A549 (cell line): ENCODE data around the gene FAM3B. TPM values are rescaled to one million over a fixed set of nuclear protein-coding genes. Genes with fewer than 3 reads are reported as not detected.

Experiments used
- ATAC-seq, 2 experiments: fragments of 200-7000 bp in 1 of 2; fragments of >200 bp in 1 of 2; cut with Nextera tagmentation in 1 of 2; cut with Tn5 transposase in 1 of 2; 3 replicates each; pipeline versions ENCODE4 v1.8.0 to v1.9.1; 2018 to 2020; ENCODE audit warnings: mild to moderate bottlenecking in 1 of 2, moderate library complexity in 1 of 2
- CTCF ChIA-PET: fragments of 300-600 bp; sonication (Branson Sonifier 250); formaldehyde crosslinking; extraction: SDS; loops from one replicate; lab custom pipeline; 2021; ENCODE audit warnings: antibody characterized with exemption, inconsistent platforms; lab: Yijun Ruan, JAX
- POLR2A ChIA-PET: fragments of 350-600 bp; formaldehyde crosslinking; extraction: SDS; loops from one replicate; lab custom pipeline; 2021; ENCODE audit warnings: antibody characterized with exemption, inconsistent platforms; lab: Yijun Ruan, JAX
- DNase-seq, 2 experiments: peaks; one replicate each; pipeline versions ENCODE4 v3.0.0 to v3.0.0-alpha.2; 2011 to 2016; ENCODE audit warnings: low read depth in 1 of 2, low spot score in 1 of 2
- FAIRE-seq: peaks from 2 replicates; lab custom pipeline; 2011; peaks lifted over from hg19 to GRCh38; lab: Jason Lieb, UNC
- H3K27ac ChIP-seq, 2 experiments: fragments of >200 bp; sonication (Bioruptor Twin); formaldehyde crosslinking; 3 replicates each; pipeline ENCODE4 v1.5.1; 2016 to 2017
- H3K4me1 ChIP-seq: fragments of >200 bp; sonication (Bioruptor Twin); formaldehyde crosslinking; 3 replicates; pipeline ENCODE4 v1.6.1; 2016
- H3K4me2 ChIP-seq: fragments of >200 bp; sonication (Bioruptor Twin); formaldehyde crosslinking; 3 replicates; pipeline ENCODE4 v1.6.1; 2016
- H3K4me3 ChIP-seq: fragments of >200 bp; sonication (Bioruptor Twin); formaldehyde crosslinking; 3 replicates; pipeline ENCODE4 v1.5.1; 2016
- H3K9me3 ChIP-seq: fragments of >200 bp; sonication (Bioruptor Twin); formaldehyde crosslinking; 3 replicates; pipeline ENCODE4 v1.6.1; 2016
- CBX8 ChIP-seq: fragments of 200-600 bp; sonication (generic); IDR thresholded peaks from 2 replicates; pipeline ENCODE4 v1.6.1; 2016
- CEBPB ChIP-seq, 2 experiments: fragments of >200 bp in 1 of 2; sonication (Bioruptor Twin) in 1 of 2; formaldehyde crosslinking in 1 of 2; IDR thresholded peaks; 2 replicates each; pipeline ENCODE4 v1.6.1; 2012 to 2016
- EHF ChIP-seq: fragments of 250-450 bp; sonication (Bioruptor Pico); IDR thresholded peaks from 2 replicates; pipeline ENCODE4 v1.5.0; 2020; ENCODE audit warnings: mild to moderate bottlenecking
- EHMT2 ChIP-seq: fragments of 200-600 bp; sonication (generic); IDR thresholded peaks from 2 replicates; pipeline ENCODE4 v1.6.1; 2016; ENCODE audit warnings: antibody characterized with exemption, low read depth, mild to moderate bottlenecking, moderate library complexity
- FOSB ChIP-seq: fragments of 250-450 bp; sonication (Bioruptor Pico); IDR thresholded peaks from 2 replicates; pipeline ENCODE4 v1.5.0; 2020; ENCODE audit warnings: mild to moderate bottlenecking, moderate library complexity
- FOSL2 ChIP-seq, 2 experiments: fragments of 450-650 bp in 1 of 2; fragments of >200 bp in 1 of 2; sonication (Bioruptor Twin) in 1 of 2; formaldehyde crosslinking; IDR thresholded peaks; 2 replicates each; pipeline versions ENCODE4 v1.5.0 to v1.6.1; 2016 to 2020; ENCODE audit warnings: mild to moderate bottlenecking in 1 of 2, moderate library complexity in 1 of 2
- HDAC2 ChIP-seq: fragments of 200-600 bp; sonication (generic); IDR thresholded peaks from 2 replicates; pipeline ENCODE4 v1.6.1; 2016
- HEYL ChIP-seq: fragments of 250-450 bp; sonication (Bioruptor Pico); IDR thresholded peaks from 2 replicates; pipeline ENCODE4 v1.8.0; 2021; ENCODE audit warnings: mild to moderate bottlenecking, moderate library complexity
- HOXA7 ChIP-seq: fragments of 250-450 bp; sonication (Bioruptor Pico); IDR thresholded peaks from 2 replicates; pipeline ENCODE4 v1.5.0; 2020; ENCODE audit warnings: mild to moderate bottlenecking, moderate library complexity
- HOXB13 ChIP-seq: fragments of 250-450 bp; sonication (Bioruptor Pico); IDR thresholded peaks from 2 replicates; pipeline ENCODE4 v1.5.0; 2020; ENCODE audit warnings: low read depth, mild to moderate bottlenecking, moderate library complexity
- KDM5A ChIP-seq: fragments of 200-600 bp; sonication (generic); IDR thresholded peaks from 2 replicates; pipeline ENCODE4 v1.6.1; 2016; ENCODE audit warnings: antibody characterized with exemption, mild to moderate bottlenecking
- MYC ChIP-seq: IDR thresholded peaks from 2 replicates; pipeline ENCODE4 v1.6.1; 2012; ENCODE audit warnings: mild to moderate bottlenecking, inconsistent platforms, low read length, improper control_type of control experiment, borderline replicate concordance
- PHF8 ChIP-seq: fragments of 200-600 bp; sonication (generic); IDR thresholded peaks from 2 replicates; pipeline ENCODE4 v1.6.1; 2016; ENCODE audit warnings: low read depth, mild to moderate bottlenecking, antibody characterized with exemption, moderate library complexity, borderline replicate concordance
- POLR2A ChIP-seq: IDR thresholded peaks from 2 replicates; pipeline ENCODE4 v1.6.1; 2012; ENCODE audit warnings: mild to moderate bottlenecking, low read length
- RAD21 ChIP-seq, 2 experiments: fragments of >200 bp in 1 of 2; sonication (Bioruptor Twin) in 1 of 2; formaldehyde crosslinking in 1 of 2; IDR thresholded peaks in 1 of 2; conservative IDR thresholded peaks in 1 of 2; 2 replicates in 1 of 2; 3 replicates in 1 of 2; pipeline ENCODE4 v1.6.1; 2012 to 2018; ENCODE audit warnings: inconsistent platforms in 1 of 2
- TFCP2L1 ChIP-seq: fragments of 250-450 bp; sonication (Bioruptor Pico); IDR thresholded peaks from 2 replicates; pipeline ENCODE4 v1.5.0; 2021; ENCODE audit warnings: mild to moderate bottlenecking
- ZFP36 ChIP-seq: fragments of 450-650 bp; IDR thresholded peaks from 2 replicates; pipeline ENCODE4 v1.6.1; 2014; ENCODE audit warnings: borderline replicate concordance; ENCODE audit not compliant: partially characterized antibody
- WGBS: methylation state at CpG from one replicate; pipeline ENCODE4 v1.1.6; 2017; ENCODE audit errors: missing lambda C conversion rate; 5-methylcytosine and 5-hydroxymethylcytosine counted together
- polyA plus RNA-seq, 4 experiments: library from polyadenylated mRNA; depleted of rRNA in 3 of 4; stranded (reverse); fragments of >200 nt; fragmentation: RNase III in 1 of 4; extraction: RNeasy Plus Mini Kit Qiagen cat#74134 plus additional on column Dnase treatment in 1 of 4; gene quantifications; 2 replicates in 3 of 4; 3 replicates in 1 of 4; pipeline ENCODE4 v1.2.3, GENCODE V29; 2011 to 2017
- TF ChIP-seq, protein P1 (sequence below): fragments of 450-650 bp; IDR thresholded peaks from 2 replicates; pipeline ENCODE4 v1.6.1; 2014; ENCODE audit warnings: antibody characterized with exemption
- TF ChIP-seq, protein P2 (sequence below): IDR thresholded peaks from 2 replicates; pipeline ENCODE4 v1.6.1; 2012
- TF ChIP-seq, protein P3 (sequence below): fragments of 200-600 bp; sonication (generic); IDR thresholded peaks from 2 replicates; pipeline ENCODE4 v1.6.1; 2016; ENCODE audit warnings: antibody characterized with exemption, mild to moderate bottlenecking, moderate library complexity

FAM3B gene
- polyA plus RNA-seq, 2 of the 4 experiments (the other 2 are of a cell fraction), result not detected

DNA sequence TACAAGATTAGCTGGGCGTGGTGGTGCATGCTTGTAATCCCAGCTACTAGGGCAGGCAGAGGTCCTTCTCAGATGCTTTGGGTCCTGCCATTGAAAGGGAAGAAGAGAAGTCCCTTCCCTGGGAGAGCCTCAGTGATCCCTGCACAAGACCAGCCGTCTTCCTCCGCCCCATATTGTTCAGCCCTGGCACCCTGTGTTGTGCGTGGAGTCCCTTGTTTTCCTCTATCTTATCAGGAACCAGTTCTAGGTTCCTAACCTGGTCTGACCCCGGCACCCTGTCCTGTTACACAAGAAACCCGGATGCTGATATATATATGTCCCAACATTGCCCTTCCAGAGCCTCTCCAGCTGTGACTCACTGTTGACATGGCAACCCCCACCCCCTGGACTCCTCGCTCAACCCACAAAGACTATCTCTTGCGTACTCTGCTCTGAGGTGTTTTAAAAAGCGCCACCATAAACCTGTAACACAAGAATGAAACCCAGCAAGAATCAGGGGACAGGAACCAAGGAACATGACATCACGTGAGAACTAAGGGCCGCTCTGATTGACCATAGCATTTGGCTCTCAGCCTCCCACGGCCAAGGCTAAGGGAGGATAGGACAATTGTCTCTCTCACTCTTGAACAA lies 50.0 kb downstream of the FAM3B start:
- no peaks in the 10 kb centered on the region for H3K9me3 ChIP-seq
- FAIRE-seq, result no peak
- H3K4me1 ChIP-seq, result peaks cover 12% of the 10 kb centered on the region; the same call in 2 of the 3 replicates
- H3K4me2 ChIP-seq, result peak overlapping the region; percentile 73
- peak; percentile 65 to 74 for DNase-seq
- no peak overlapping the region for H3K4me3 ChIP-seq
- WGBS, result 34% methylated on average over 11 of the region's 12 CpGs
- TF ChIP-seq KDM5A (no peak), HEYL (CRISPR knock-in tag) (no peak), CEBPB (IDR thresholded peaks at IDR 0.05) (peak in 1 of 2 experiments; percentile 41; a peak in 1 of 4 replicates), FOSL2 (IDR thresholded peaks at IDR 0.05) (0 out of 2 replicates have a peak, but pooled peaks have one; percentile 24), FOSL2 (CRISPR knock-in tag; IDR thresholded peaks at IDR 0.05) (peak; percentile 53), TFCP2L1 (CRISPR knock-in tag) (no peak), EHMT2 (no peak), ZFP36 (no peak)
- TF ChIP-seq, protein P1, sequence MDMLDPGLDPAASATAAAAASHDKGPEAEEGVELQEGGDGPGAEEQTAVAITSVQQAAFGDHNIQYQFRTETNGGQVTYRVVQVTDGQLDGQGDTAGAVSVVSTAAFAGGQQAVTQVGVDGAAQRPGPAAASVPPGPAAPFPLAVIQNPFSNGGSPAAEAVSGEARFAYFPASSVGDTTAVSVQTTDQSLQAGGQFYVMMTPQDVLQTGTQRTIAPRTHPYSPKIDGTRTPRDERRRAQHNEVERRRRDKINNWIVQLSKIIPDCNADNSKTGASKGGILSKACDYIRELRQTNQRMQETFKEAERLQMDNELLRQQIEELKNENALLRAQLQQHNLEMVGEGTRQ, result no peak
- TF ChIP-seq, protein P2, sequence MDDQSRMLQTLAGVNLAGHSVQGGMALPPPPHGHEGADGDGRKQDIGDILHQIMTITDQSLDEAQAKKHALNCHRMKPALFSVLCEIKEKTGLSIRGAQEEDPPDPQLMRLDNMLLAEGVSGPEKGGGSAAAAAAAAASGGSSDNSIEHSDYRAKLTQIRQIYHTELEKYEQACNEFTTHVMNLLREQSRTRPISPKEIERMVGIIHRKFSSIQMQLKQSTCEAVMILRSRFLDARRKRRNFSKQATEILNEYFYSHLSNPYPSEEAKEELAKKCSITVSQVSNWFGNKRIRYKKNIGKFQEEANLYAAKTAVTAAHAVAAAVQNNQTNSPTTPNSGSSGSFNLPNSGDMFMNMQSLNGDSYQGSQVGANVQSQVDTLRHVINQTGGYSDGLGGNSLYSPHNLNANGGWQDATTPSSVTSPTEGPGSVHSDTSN, result no peak
- CTCF ChIA-PET, result interaction anchor here (0.5 kb wide), 1 partner anchor 283 kb away, joined by 4 read pairs; no protein-coding TSS in a partner anchor
- ATAC-seq, result peak; percentile 92 to 96
- POLR2A ChIA-PET, result no interaction called here
- H3K27ac ChIP-seq, result peak overlapping the region; percentile 38 to 57

DNA sequence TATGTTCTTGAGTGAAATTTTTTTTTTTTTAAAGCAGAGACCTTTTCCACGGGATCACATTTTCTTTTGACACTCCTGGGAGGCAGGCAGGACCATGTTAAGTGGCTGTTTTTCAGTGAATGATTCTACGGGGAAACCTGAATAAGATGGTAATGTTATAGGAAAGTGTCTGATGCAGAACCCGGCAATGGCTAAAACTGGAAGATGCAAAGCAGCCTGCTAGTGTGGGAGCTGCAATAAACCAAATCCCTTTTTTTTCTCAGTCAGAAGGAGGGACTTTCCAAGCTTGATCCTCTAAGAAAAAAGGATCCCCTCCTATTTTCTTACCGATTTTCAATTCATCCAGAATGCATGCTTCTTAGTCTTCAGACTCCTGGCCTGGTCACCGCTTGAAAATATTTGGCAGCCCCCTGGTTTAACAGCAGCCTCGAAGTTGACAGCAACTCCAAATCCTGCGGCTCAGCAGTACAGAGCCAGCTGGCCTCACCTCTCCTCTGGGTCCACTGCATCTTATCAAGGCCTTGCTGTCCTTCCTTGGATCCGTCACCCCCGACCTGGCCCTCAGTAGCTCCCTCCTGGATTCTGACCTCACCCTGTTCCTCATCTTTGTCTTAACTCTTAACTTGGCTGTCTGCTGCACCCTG lies 50.8 kb downstream of the FAM3B start:
- FAIRE-seq (no peak), DNase-seq (no peak), ATAC-seq (no peak)
- TF ChIP-seq MYC (no peak), EHF (CRISPR knock-in tag) (no peak), HOXB13 (CRISPR knock-in tag) (no peak), HOXA7 (CRISPR knock-in tag) (no peak), ZFP36 (no peak), RAD21 (conservative IDR thresholded peaks at IDR 0.05 in 1 of 2, IDR thresholded peaks at IDR 0.05 in 1 of 2) (no peak), HEYL (CRISPR knock-in tag) (no peak), CBX8 (no peak), HDAC2 (no peak), FOSB (CRISPR knock-in tag) (no peak), PHF8 (no peak), POLR2A (no peak)
- TF ChIP-seq, protein P1, result no peak
- TF ChIP-seq, protein P3, sequence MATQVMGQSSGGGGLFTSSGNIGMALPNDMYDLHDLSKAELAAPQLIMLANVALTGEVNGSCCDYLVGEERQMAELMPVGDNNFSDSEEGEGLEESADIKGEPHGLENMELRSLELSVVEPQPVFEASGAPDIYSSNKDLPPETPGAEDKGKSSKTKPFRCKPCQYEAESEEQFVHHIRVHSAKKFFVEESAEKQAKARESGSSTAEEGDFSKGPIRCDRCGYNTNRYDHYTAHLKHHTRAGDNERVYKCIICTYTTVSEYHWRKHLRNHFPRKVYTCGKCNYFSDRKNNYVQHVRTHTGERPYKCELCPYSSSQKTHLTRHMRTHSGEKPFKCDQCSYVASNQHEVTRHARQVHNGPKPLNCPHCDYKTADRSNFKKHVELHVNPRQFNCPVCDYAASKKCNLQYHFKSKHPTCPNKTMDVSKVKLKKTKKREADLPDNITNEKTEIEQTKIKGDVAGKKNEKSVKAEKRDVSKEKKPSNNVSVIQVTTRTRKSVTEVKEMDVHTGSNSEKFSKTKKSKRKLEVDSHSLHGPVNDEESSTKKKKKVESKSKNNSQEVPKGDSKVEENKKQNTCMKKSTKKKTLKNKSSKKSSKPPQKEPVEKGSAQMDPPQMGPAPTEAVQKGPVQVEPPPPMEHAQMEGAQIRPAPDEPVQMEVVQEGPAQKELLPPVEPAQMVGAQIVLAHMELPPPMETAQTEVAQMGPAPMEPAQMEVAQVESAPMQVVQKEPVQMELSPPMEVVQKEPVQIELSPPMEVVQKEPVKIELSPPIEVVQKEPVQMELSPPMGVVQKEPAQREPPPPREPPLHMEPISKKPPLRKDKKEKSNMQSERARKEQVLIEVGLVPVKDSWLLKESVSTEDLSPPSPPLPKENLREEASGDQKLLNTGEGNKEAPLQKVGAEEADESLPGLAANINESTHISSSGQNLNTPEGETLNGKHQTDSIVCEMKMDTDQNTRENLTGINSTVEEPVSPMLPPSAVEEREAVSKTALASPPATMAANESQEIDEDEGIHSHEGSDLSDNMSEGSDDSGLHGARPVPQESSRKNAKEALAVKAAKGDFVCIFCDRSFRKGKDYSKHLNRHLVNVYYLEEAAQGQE, result no peak
- TF ChIP-seq, protein P2, result no peak
- POLR2A ChIA-PET, result no interaction called here
- H3K4me2 ChIP-seq, result peak overlapping the region; percentile 73
- 79% methylated on average over 9 of the region's 9 CpGs for WGBS
- no peak overlapping the region for H3K4me3 ChIP-seq
- H3K27ac ChIP-seq, result peak overlapping the region; percentile 38 to 57; a peak in 4 of 6 replicates
- no peaks in the 10 kb centered on the region for H3K9me3 ChIP-seq
- CTCF ChIA-PET, result interaction anchor here (0.6 to 1.0 kb wide), 2 partner anchors 23 to 84 kb away, joined by 3 read pairs; no protein-coding TSS in a partner anchor
- peaks cover 12% of the 10 kb centered on the region; the same call in 2 of the 3 replicates for H3K4me1 ChIP-seq
